DOHH2 (cell line): ENCODE results near the gene SYT11.

ENCODE experiments used
- H3F3A ChIP-seq: fragments of 200-600 bp; sonication (generic), shearing (Covaris generic); 2 replicates; pipeline ENCODE4 v1.6.0; 2016; ENCODE audit warnings: antibody characterized with exemption, mild to moderate bottlenecking; ENCODE audit not compliant: control insufficient read depth, insufficient read depth
- H3K27ac ChIP-seq: fragments of 200-600 bp; sonication (generic); 2 replicates; pipeline ENCODE4 v1.5.1; 2014; ENCODE audit warnings: low read depth, mild to moderate bottlenecking, low read length, moderate library complexity
- H3K27me3 ChIP-seq: fragments of 200-600 bp; sonication (generic); 2 replicates; pipeline ENCODE4 v1.6.1; 2014; ENCODE audit warnings: mild to moderate bottlenecking, low read length, mixed read lengths; ENCODE audit not compliant: control insufficient read depth
- H3K36me3 ChIP-seq: fragments of 200-600 bp; sonication (generic); 2 replicates; pipeline ENCODE4 v1.6.1; 2014; ENCODE audit warnings: mild to moderate bottlenecking, low read length, moderate library complexity, mixed read lengths; ENCODE audit not compliant: control insufficient read depth
- H3K4me1 ChIP-seq: fragments of 200-600 bp; sonication (generic); 2 replicates; pipeline ENCODE4 v1.6.1; 2014; ENCODE audit warnings: mild to moderate bottlenecking, low read length, mixed read lengths; ENCODE audit not compliant: control insufficient read depth
- H3K4me2 ChIP-seq: fragments of 200-600 bp; sonication (generic); 2 replicates; pipeline ENCODE4 v1.6.0; 2014; ENCODE audit warnings: mild to moderate bottlenecking, low read length, moderate library complexity
- H3K4me3 ChIP-seq: fragments of 200-600 bp; sonication (generic); 2 replicates; pipeline ENCODE4 v1.5.1; 2014; ENCODE audit warnings: mild to moderate bottlenecking, low read length, mixed read lengths
- H3K79me2 ChIP-seq: fragments of 200-600 bp; sonication (generic); 2 replicates; pipeline ENCODE4 v1.6.1; 2014; ENCODE audit warnings: mild to moderate bottlenecking, low read length, mixed read lengths; ENCODE audit not compliant: control insufficient read depth
- H3K9me2 ChIP-seq: fragments of 200-600 bp; sonication (generic); replicated peaks from 2 replicates; pipeline ENCODE4 v1.6.1; 2014; ENCODE audit warnings: mild to moderate bottlenecking, low read length, mixed read lengths; ENCODE audit not compliant: control insufficient read depth
- H3K9me3 ChIP-seq: fragments of 200-600 bp; sonication (generic); 2 replicates; pipeline ENCODE4 v1.6.1; 2014; ENCODE audit warnings: antibody characterized with exemption, low read length, mixed read lengths; ENCODE audit not compliant: control insufficient read depth, insufficient read depth
- H4K20me1 ChIP-seq: fragments of 200-600 bp; sonication (generic); 2 replicates; pipeline ENCODE4 v1.6.0; 2014; ENCODE audit warnings: low read depth, mild to moderate bottlenecking, antibody characterized with exemption, low read length, moderate library complexity; ENCODE audit not compliant: control insufficient read depth, insufficient read depth
- CTCF ChIP-seq: fragments of 200-600 bp; sonication (generic); IDR thresholded peaks from one replicate; pipeline ENCODE4 v1.5.1; 2014; ENCODE audit warnings: antibody characterized with exemption, mild to moderate bottlenecking, low read depth, low read length; ENCODE audit not compliant: poor library complexity, severe bottlenecking
- EZH2phosphoT487 ChIP-seq: fragments of 200-600 bp; sonication (generic); IDR thresholded peaks from 2 replicates; pipeline ENCODE4 v1.6.1; 2017; ENCODE audit warnings: borderline replicate concordance, mild to moderate bottlenecking, antibody characterized with exemption, low read length, moderate library complexity, mixed read lengths

The SYT11 gene

GRCh38 chr1:155877945-155878344, 18.6 kb downstream of the SYT11 start:
- TF ChIP-seq CTCF (no peak), EZH2phosphoT487 (no peak)
- H4K20me1 ChIP-seq, result no peaks in the 10 kb centered on the region
- peaks cover 22% of the 10 kb centered on the region for H3K36me3 ChIP-seq
- no peaks in the 10 kb centered on the region for H3K9me3 ChIP-seq
- no peaks in the 10 kb centered on the region for H3K27me3 ChIP-seq
- H3K9me2 ChIP-seq, result no peaks in the 10 kb centered on the region
- no peaks in the 10 kb centered on the region for H3K79me2 ChIP-seq
- peaks cover 10% of the 10 kb centered on the region for H3F3A ChIP-seq
- no peak overlapping the region for H3K27ac ChIP-seq
- H3K4me2 ChIP-seq, result no peak overlapping the region
- no peak overlapping the region for H3K4me3 ChIP-seq
- H3K4me1 ChIP-seq, result peaks cover 40% of the 10 kb centered on the region

GRCh38 chr1:155880251-155880650, 20.9 kb downstream of the SYT11 start:
- H3K9me2 ChIP-seq, result no peaks in the 10 kb centered on the region
- no peak overlapping the region for H3K27ac ChIP-seq
- H3F3A ChIP-seq, result peaks cover 20% of the 10 kb centered on the region
- peaks cover 35% of the 10 kb centered on the region for H3K36me3 ChIP-seq
- H3K27me3 ChIP-seq, result no peaks in the 10 kb centered on the region
- TF ChIP-seq EZH2phosphoT487, result no peak
- no peak for TF ChIP-seq CTCF
- H3K4me3 ChIP-seq, result no peak overlapping the region
- H3K9me3 ChIP-seq, result no peaks in the 10 kb centered on the region
- 0 out of 2 replicates have a peak, but pooled peaks cover 6% of the 10 kb centered on the region for H3K79me2 ChIP-seq
- H3K4me2 ChIP-seq, result no peak overlapping the region
- peaks cover 59% of the 10 kb centered on the region for H3K4me1 ChIP-seq
- H4K20me1 ChIP-seq, result no peaks in the 10 kb centered on the region

GRCh38 chr1:155880950-155881349, 21.6 kb downstream of the SYT11 start:
- H3K27ac ChIP-seq, result peak overlapping the region; percentile 91; the same call in 1 of the 2 replicates
- peaks cover 23% of the 10 kb centered on the region for H3F3A ChIP-seq
- H3K79me2 ChIP-seq, result 0 out of 2 replicates have a peak, but pooled peaks cover 6% of the 10 kb centered on the region
- no peaks in the 10 kb centered on the region for H3K9me3 ChIP-seq
- H3K4me3 ChIP-seq, result no peak overlapping the region
- peak overlapping the region; percentile 37; the same call in 1 of the 2 replicates for H3K4me2 ChIP-seq
- H3K27me3 ChIP-seq, result no peaks in the 10 kb centered on the region
- H3K9me2 ChIP-seq, result no peaks in the 10 kb centered on the region
- peaks cover 35% of the 10 kb centered on the region for H3K36me3 ChIP-seq
- no peaks in the 10 kb centered on the region for H4K20me1 ChIP-seq
- peaks cover 61% of the 10 kb centered on the region for H3K4me1 ChIP-seq
- TF ChIP-seq EZH2phosphoT487, result no peak
- no peak for TF ChIP-seq CTCF
